HTERT RPE-1 (cell line): ENCODE results near the gene NT5C1B.

ENCODE experiments used
- in situ Hi-C: fragments of 300-500 bp; cut with MboI; formaldehyde crosslinking; loops from 4 replicates; pipeline ENCODE4 v1.14.3; 2020; ENCODE audit warnings: low sequenced_read_pairs

Gene NT5C1B

DNA sequence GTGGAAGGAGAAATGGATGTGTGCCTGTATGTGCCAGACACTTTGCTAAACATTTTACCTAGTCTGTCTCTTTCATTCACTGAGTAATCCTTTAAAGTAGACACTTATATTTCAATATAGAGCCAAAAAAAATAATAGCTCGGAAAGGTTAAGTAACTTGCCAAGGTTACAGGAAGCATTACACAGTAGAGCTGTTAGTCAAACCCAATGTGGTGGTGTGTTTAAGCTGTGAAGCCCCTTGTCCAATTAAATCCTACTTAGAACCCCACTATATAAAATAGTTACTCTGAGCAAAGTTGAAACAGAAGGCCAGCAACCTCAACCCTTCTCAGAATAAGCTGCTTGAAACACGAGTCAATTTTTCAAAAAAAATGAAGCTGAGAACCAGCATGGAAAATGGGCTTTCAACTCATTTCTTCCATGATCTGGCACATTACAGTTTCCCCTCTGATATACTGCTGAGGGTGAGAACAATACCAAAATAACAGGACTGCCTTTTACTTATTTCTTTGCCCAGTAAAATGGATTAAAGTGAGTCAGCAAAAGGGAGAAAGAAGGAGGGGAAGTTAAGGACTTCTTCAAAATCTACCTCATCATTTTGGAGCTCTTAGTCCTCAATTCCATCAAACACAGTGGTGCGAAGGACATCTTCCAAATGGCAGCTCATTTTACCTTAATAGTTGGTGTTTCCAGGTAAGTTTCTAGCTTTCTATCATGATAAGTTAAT is 36.9 kb downstream of the NT5C1B start:
- in situ Hi-C loops, result no loop called here

DNA sequence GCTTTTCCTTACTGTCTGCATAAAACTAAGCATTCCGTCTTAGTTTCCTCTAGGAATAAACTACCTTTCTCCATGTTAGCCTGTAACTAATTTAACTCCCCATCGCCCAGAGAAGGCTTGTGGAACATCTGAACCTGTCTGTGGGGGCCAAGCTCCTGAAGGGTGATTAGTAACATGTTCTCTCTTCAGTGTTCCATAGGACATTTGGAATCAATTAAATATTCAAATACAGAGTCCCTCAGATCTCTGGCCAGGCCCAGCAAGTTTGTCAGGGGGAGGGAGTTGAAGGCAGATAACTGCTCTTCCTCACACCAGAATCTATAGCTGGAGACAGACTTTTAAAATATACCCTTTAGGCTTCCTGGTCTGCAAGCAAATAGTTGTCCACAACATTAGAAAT is 37.7 kb downstream of the NT5C1B start:
- in situ Hi-C loops, result no loop called here

DNA sequence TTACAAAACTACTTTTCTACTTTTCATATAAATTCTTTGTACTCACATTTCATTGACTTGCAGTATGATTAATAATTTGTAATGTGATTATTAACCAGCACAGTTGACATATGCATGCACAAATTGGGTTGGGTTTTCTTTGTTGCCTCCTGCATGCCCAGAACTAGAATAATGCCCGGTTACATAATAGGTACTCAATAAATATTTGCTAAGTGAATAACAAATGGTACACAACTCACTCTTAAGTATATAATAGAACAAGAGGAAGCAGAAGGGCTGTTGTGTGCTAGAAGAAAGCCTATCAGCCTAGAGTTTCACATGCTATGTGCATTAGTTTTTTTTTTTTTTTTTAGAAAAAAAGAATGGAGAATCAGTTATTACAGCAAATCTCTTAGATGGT is 38.2 kb downstream of the NT5C1B start:
- in situ Hi-C loops, result no loop called here

GRCh38 chr2:18550433-18550832 is 38.9 kb downstream of the NT5C1B start:
- in situ Hi-C loops, result no loop called here

- in situ Hi-C loops, result no loop called here
These were observed 40.3 kb downstream of the NT5C1B start for GRCh38 chr2:18549083-18549482.

GRCh38 chr2:18548621-18549020 is 40.7 kb downstream of the NT5C1B start:
- in situ Hi-C loops, result no loop called here

DNA sequence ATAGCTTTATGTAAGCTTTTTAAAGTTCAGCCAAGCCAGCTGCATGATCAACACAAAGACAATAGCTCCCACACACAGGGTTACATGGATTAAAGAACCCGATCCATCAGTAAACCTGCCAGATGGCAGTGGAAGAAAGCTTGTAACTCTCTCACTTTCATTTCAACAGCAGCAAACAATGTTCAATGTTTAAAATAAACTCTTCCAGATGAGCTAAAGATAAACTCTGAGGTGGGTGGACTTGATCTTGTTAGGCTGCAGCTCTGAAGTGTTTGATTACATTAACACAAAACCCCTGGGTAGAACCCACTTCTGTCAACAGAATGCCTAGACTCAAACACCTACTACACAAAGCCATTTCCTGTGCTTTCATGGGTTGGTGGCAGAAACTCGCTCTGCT is 42.8 kb downstream of the NT5C1B start:
- in situ Hi-C loops, result no loop called here

DNA sequence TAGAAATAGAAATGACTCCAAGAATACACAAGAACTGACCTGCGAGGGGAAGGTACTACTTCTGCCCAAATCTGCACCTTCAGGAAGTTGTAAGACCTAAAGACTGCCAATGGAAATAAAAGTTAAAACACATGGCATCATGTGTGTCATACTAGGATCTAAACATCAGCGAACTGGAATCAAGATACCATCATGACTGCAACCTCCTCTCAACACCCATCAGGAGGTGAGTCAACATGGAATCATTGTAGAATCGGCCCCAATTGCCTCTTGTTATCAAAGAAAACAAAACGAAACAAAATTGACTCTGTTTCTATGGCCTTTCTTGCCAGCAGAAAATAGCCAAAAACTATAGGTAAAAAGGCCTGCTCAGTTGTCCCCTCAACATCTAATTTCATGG is 44.0 kb downstream of the NT5C1B start:
- in situ Hi-C loops, result no loop called here

DNA sequence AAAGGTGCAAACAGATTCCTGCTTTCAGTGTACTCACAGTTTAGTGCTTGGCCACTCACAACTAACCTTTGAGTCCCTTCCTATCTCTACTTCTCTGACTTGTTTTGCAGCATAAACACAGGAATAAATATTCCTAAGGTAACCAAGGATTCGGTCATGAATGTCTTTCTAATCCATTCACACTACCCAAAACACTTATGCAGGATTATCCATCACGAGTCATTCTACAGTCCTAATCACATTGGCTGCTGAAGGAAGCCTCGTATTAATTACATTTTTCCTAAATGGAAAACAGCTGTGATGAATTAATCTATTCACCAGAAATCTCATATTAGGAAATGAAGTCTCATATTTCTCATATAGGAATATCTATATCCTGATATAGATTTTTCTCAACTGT is 45.2 kb downstream of the NT5C1B start:
- in situ Hi-C loops, result no loop called here

- in situ Hi-C loops, result no loop called here
These were observed 48.5 kb downstream of the NT5C1B start for GRCh38 chr2:18540872-18541271.

GRCh38 chr2:18536697-18537096 is 52.7 kb downstream of the NT5C1B start:
- in situ Hi-C loops, result no loop called here

GRCh38 chr2:18536100-18536499 is 53.3 kb downstream of the NT5C1B start:
- in situ Hi-C loops, result no loop called here

GRCh38 chr2:18531194-18531593 is 58.2 kb downstream of the NT5C1B start:
- in situ Hi-C loops, result no loop called here

DNA sequence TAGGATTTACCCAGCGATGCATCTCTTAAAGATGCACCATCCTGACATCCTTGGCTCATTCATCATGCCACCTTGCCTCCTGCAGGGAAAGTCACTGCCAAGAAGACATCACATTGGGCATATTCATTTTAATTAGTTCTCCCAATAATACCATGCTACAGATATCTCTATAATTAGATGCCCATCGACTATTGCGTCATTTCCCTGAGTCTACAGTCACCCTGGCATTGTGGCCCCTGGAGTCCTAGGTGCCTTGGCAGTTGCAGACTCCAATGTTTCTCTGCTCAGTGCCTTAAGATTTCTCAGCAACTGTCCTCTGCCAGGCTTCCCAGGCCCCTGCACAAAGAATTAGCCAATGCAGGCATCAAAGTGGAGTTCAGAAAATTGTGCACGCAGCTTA is 61.5 kb downstream of the NT5C1B start:
- in situ Hi-C loops, result no loop called here

GRCh38 chr2:18527326-18527725 is 62.0 kb downstream of the NT5C1B start:
- in situ Hi-C loops, result no loop called here

DNA sequence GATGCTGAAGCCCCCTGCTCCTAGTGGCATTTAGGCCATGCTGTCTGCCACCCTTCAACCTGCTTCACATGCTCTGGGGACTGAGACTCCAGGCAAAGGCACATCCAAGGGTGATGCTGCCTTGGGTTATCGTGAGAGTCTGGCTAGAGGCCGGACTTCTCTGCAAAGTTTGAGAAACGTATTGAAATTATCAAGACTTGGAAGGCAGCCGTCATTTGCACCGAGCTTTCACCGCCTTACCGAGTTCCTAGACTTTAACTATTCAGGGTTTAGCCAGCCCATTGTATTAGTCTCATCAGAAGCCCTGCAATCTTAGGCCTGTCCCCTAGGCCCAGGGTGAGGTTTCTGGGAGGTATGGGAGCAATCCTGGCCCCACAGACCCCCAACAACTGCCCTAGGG is 62.9 kb downstream of the NT5C1B start:
- in situ Hi-C loops, result no loop called here

GRCh38 chr2:18525852-18526251 is 63.5 kb downstream of the NT5C1B start:
- in situ Hi-C loops, result no loop called here

- in situ Hi-C loops, result no loop called here
These were observed 64.1 kb downstream of the NT5C1B start for GRCh38 chr2:18525236-18525635.

GRCh38 chr2:18522484-18523146 is 66.8 kb downstream of the NT5C1B start:
- in situ Hi-C loops, result no loop called here

- in situ Hi-C loops, result no loop called here
These were observed 68.6 kb downstream of the NT5C1B start for GRCh38 chr2:18520451-18521425.

DNA sequence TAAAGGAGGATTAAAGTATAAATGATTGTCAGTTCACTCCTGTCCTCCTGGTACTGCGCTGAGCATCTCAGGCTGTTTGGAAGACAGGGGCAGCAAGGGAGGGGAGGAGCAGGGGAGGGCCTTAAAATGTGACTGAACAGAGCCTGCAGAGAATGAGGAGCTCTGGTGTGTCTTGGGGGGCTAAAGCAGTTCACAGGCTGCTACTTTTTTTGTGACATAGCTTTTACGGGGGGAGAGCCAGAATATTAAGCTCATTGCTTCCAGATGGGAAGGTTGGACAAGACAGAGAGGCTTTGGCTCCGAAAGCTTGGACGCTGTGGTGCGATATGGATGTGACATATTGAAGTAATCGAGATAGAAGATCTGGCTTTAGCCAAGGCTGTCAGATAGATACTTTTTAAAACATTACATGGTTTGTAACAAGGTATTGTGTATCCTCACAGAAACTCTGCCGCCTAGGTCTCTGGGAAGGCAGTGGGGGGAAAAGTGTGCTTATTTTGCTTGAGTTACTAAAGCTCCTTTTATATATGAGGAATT is 69.4 kb downstream of the NT5C1B start:
- in situ Hi-C loops, result no loop called here
